22Rv1 (cell line): Measurements from ENCODE around the gene MARCO.

Experiments used
- ZFX ChIP-seq: fragments of 450-650 bp; IDR thresholded peaks from 2 replicates; pipeline ENCODE4 v1.6.1; 2017; ENCODE audit warnings: antibody characterized with exemption, borderline replicate concordance
- TF ChIP-seq, protein P1 (sequence below): fragments of 450-650 bp; IDR thresholded peaks from 2 replicates; pipeline ENCODE4 v1.5.1; 2017; ENCODE audit warnings: mild to moderate bottlenecking

DNA sequence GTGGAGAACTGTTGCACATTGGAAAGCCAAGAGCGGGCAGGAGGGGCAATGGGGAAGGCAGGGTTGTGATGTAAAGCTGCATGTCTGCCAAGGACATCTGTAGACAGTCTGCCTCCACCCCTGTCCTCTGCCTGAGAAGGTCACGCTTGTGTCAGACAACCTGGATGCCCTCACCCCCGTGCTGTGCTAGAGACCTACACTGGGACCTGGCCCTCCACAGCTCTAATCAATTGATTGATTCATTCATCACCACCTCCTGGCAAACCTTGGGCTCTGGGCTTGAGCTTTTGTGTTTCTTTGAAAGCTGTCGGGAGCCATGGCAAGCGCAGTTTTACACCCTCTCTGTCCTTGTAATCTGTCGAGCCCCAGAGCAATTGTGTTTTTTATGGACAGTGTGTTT is 41.1 kb downstream of the MARCO start:
- TF ChIP-seq, protein P1, sequence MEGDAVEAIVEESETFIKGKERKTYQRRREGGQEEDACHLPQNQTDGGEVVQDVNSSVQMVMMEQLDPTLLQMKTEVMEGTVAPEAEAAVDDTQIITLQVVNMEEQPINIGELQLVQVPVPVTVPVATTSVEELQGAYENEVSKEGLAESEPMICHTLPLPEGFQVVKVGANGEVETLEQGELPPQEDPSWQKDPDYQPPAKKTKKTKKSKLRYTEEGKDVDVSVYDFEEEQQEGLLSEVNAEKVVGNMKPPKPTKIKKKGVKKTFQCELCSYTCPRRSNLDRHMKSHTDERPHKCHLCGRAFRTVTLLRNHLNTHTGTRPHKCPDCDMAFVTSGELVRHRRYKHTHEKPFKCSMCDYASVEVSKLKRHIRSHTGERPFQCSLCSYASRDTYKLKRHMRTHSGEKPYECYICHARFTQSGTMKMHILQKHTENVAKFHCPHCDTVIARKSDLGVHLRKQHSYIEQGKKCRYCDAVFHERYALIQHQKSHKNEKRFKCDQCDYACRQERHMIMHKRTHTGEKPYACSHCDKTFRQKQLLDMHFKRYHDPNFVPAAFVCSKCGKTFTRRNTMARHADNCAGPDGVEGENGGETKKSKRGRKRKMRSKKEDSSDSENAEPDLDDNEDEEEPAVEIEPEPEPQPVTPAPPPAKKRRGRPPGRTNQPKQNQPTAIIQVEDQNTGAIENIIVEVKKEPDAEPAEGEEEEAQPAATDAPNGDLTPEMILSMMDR, result no peak
- TF ChIP-seq ZFX, result no peak
